Ovary (tissue), 9 donors: ENCODE data around the gene LDLRAD4. TPM values are rescaled to one million over a fixed set of nuclear protein-coding genes. Genes with fewer than 3 reads are reported as not detected.

Experiments used
- DNase-seq, 5 donors: peaks; one replicate each; pipeline ENCODE4 v3.0.0-alpha.2; 2019 to 2020
- H3K27ac ChIP-seq, 2 donors: fragments of 200-600 bp; one replicate each; pipeline versions ENCODE4 v1.5.1 to v1.8.0; 2019 to 2022
- H3K27me3 ChIP-seq: fragments of 200-600 bp; one replicate; pipeline ENCODE4 v1.8.0; 2022
- H3K36me3 ChIP-seq: fragments of 200-600 bp; sonication (generic); one replicate; pipeline ENCODE4 v1.5.1; 2019
- H3K4me1 ChIP-seq: one replicate; pipeline ENCODE4 v1.8.1; 2013; ENCODE audit warnings: mild to moderate bottlenecking, moderate library complexity; ENCODE audit not compliant: insufficient read depth
- H3K4me3 ChIP-seq: fragments of 200-600 bp; sonication (generic); one replicate; pipeline ENCODE4 v1.5.1; 2017
- H3K9me3 ChIP-seq, 2 donors: fragments of 200-600 bp in 1 of 2; sonication (generic) in 1 of 2; one replicate each; pipeline versions ENCODE4 v1.5.1 to v1.8.1; 2013 to 2019; ENCODE audit warnings: mild to moderate bottlenecking in 1 of 2, moderate library complexity in 1 of 2
- CTCF ChIP-seq, 3 donors: fragments of 450-650 bp in 2 of 3; fragments of 200-600 bp in 1 of 3; IDR thresholded peaks; one replicate each; pipeline versions ENCODE4 v1.5.1 to v1.8.0; 2016 to 2022; ENCODE audit warnings: antibody characterized with exemption in 3 of 3, mild to moderate bottlenecking in 1 of 3
- EP300 ChIP-seq: sonication (generic); formaldehyde crosslinking; IDR thresholded peaks from one replicate; pipeline ENCODE4 v1.6.1; 2017; ENCODE audit warnings: antibody characterized with exemption
- POLR2A ChIP-seq: fragments of 450-650 bp; IDR thresholded peaks from one replicate; pipeline ENCODE4 v1.6.1; 2017; ENCODE audit warnings: antibody characterized with exemption, mild to moderate bottlenecking, moderate library complexity
- WGBS, 3 donors: extraction: QIAGEN DNeasy Blood & Tissue Kit in 1 of 3; methylation state at CpG; one replicate each; pipeline versions ENCODE4 v1.1.5 to v1.1.7; 2013 to 2017; 5-methylcytosine and 5-hydroxymethylcytosine counted together
- intact Hi-C, 4 donors: fragments of 100-400 bp; cut with DNase I; formaldehyde crosslinking; loops; one replicate each; pipeline versions ENCODE4 v1.11.0 to v1.15.1; 2022 to 2023
- polyA plus RNA-seq, 2 donors: library from polyadenylated mRNA; stranded (reverse); fragments of 200-250 nt in 1 of 2; fragments of 350-450 nt in 1 of 2; fragmentation: Illumina TruSeq in 1 of 2; extraction: RNeasy Lipid Tissue Mini Kit (QIAGEN cat#74804) in 1 of 2; gene quantifications; one replicate each; pipeline ENCODE4 v1.2.3, GENCODE V29; 2013 to 2014
- total RNA-seq, 7 donors: library from RNA; depleted of rRNA in 2 of 7; stranded (reverse); fragments of >200 nt in 2 of 7; fragmentation: NEBNext Ultra II Directional in 3 of 7; extraction: Animal tissue kit (Norgen Biotek cat#: 25700) in 3 of 7; gene quantifications; one replicate each; pipeline versions ENCODE4 v1.1.0 to v1.2.4, GENCODE V29; 2016 to 2023
- donor health status: DM: no; HTN: no; CAD: no; lungs with moderate emphysema.
- donor health status: DM: no; HTN: no; CAD: no.
- donor health status: Bipolar disorder and iron deficiency.
- donor health status: DM: yes; HTN: yes; CAD: no.
- donor health status: DM: no; HTN: no; CAD: no.
- donor health status: DM: yes; HTN: yes; CAD: no.

Gene LDLRAD4
- total and polyA plus RNA-seq, 9 donors: 2.3 to 31.6 (median 8.3) TPM

- Histone ChIP-seq H3K4me3 (no peak overlapping the region), H3K4me1 (peaks cover 3% of the 10 kb centered on the region)
Measured at GRCh38 chr18:13548966-13549879, 330.7 kb downstream of the LDLRAD4 start.

GRCh38 chr18:13549880-13550232 is 331.3 kb downstream of the LDLRAD4 start:
- Histone ChIP-seq H3K9me3 (no peaks in the 10 kb centered on the region), H3K36me3 (no peaks in the 10 kb centered on the region), H3K27ac (no peak overlapping the region), H3K4me3 (no peak overlapping the region), H3K27me3 (no peaks in the 10 kb centered on the region), H3K4me1 (peaks cover 3% of the 10 kb centered on the region)
- peak in 1 of 5 donors; percentile 55 for DNase-seq
- TF ChIP-seq CTCF (IDR thresholded peaks at IDR 0.05) (no peak), EP300 (no peak), POLR2A (no peak)
- intact Hi-C loops: no loop called here
- WGBS, 3 donors: 1 to 2% (median 1%) methylated on average over 5 of the region's 5 CpGs

More at GRCh38 chr18:13548966-13549879, 330.7 kb downstream of the LDLRAD4 start:
- 27 to 32% (median 31%) methylated on average over 7 of the region's 7 CpGs for WGBS, 3 donors
- Histone ChIP-seq H3K36me3 (no peaks in the 10 kb centered on the region), H3K27me3 (no peaks in the 10 kb centered on the region), H3K27ac (no peak overlapping the region), H3K9me3 (no peaks in the 10 kb centered on the region)
- no peak for DNase-seq
- TF ChIP-seq POLR2A (no peak), EP300 (no peak), CTCF (IDR thresholded peaks at IDR 0.05) (no peak)
- intact Hi-C loops: no loop called here

GRCh38 chr18:13550418-13551304 is 332.1 kb downstream of the LDLRAD4 start:
- intact Hi-C loops: no loop called here
- TF ChIP-seq POLR2A: no peak
- TF ChIP-seq CTCF (IDR thresholded peaks at IDR 0.05): no peak
- no peak for TF ChIP-seq EP300
- WGBS, 3 donors: 96% methylated on average over 28 of the region's 28 CpGs
- no peaks in the 10 kb centered on the region for H3K9me3 ChIP-seq
- H3K4me3 ChIP-seq: no peak overlapping the region
- H3K4me1 ChIP-seq: peaks cover 3% of the 10 kb centered on the region
- H3K27ac ChIP-seq: no peak overlapping the region
- H3K27me3 ChIP-seq: no peaks in the 10 kb centered on the region
- no peak for DNase-seq
- H3K36me3 ChIP-seq: no peaks in the 10 kb centered on the region

- intact Hi-C loops: no loop called here
- H3K36me3 ChIP-seq: no peaks in the 10 kb centered on the region
- 53 to 79% (median 64%) methylated on average over 5 of the region's 5 CpGs for WGBS, 3 donors
- H3K4me1 ChIP-seq: peaks cover 3% of the 10 kb centered on the region
- no peaks in the 10 kb centered on the region for H3K27me3 ChIP-seq
- H3K4me3 ChIP-seq: no peak overlapping the region
- no peak for TF ChIP-seq POLR2A
- no peak for TF ChIP-seq EP300
- TF ChIP-seq CTCF (IDR thresholded peaks at IDR 0.05): no peak
- DNase-seq: no peak
- no peak overlapping the region for H3K27ac ChIP-seq
- H3K9me3 ChIP-seq: no peaks in the 10 kb centered on the region
Measured at GRCh38 chr18:13551305-13551603, 332.7 kb downstream of the LDLRAD4 start.
